SHP77 (cell line): ENCODE data around the gene LKAAEAR1.

Experiments used
- DNase-seq, 2 experiments: peaks; one replicate each; lab custom pipeline; 2025; lab: John Stamatoyannopoulos, UW

The LKAAEAR1 gene

DNA sequence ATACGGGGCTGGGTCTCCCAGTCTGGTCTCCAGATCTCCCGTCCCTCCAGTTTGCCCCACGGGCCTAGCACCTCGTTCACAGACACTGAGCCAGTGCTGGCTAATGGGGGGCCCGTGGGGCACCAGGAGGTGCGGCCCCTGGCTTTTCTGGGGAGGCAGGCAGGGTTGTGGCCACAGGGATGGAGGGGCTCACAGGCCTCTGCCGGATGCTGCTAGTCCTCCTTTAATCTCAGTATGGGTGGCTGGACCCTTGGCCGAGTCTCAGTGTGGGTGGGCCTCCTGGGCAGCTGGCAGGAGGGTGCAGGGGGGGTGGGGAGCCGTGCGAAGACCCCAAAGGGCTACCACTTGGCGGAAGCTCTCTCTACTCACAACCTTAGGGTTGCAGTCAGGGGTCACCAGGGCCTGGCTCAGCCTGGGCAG, 33.2 kb downstream of the LKAAEAR1 start:
- DNase-seq = no peak

DNA sequence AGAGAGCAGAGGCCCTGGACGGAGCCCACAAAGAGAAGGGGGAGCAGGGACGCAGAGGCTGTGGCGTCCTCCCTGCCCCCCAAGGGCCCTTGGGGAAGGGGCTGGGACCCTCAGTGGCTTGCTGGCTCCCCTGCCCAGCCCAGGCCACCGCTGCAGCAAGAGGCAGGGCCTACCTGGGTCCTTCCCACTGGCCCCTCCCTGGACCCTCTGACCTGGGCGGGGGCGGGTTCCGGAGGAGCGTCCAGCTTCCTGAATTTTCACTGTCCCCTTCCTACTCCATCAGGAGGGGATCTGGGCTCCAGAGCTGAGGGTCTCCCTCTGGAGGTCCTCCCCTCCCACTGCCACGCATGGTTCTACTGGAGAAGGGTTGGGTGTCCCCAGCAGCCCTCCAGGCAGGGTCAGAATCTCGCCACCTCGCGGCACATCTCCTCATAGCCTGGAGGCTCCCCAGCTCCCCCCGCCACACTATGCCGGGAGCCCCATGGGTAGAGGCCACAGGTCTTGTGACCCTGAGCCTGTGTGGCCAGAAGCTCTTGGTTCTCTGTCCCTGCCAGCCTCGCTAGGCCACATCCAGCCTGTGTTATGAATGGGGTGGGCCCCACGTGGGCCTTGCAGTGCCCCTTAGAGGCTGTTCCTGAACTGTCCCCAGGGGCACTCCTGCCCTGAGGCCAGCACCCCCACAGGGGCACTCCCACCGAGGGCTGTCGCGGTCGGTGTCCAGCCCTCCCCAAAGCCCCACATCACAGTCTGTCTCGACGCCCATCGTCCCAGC, 33.8 kb downstream of the LKAAEAR1 start:
- no peak for DNase-seq

DNA sequence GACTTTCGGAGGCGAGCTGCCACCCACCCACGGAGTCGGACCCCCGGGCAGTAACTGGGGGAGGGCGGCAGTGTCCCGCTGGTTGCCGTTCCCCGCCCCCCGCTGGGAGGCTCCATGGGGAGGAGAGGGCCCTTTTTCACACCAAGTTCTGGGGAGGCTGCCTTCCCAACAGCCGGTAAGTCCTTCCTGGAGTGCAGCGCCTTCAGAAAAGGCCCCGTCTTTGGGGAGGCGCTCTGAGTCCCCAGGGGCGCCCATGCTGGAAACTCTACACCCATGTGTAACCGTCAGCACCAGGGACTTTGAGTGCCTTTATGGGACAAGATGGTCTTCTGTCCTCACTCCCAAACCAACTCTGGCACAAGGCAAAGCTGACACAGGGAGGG, 34.3 kb downstream of the LKAAEAR1 start:
- no peak for DNase-seq

DNA sequence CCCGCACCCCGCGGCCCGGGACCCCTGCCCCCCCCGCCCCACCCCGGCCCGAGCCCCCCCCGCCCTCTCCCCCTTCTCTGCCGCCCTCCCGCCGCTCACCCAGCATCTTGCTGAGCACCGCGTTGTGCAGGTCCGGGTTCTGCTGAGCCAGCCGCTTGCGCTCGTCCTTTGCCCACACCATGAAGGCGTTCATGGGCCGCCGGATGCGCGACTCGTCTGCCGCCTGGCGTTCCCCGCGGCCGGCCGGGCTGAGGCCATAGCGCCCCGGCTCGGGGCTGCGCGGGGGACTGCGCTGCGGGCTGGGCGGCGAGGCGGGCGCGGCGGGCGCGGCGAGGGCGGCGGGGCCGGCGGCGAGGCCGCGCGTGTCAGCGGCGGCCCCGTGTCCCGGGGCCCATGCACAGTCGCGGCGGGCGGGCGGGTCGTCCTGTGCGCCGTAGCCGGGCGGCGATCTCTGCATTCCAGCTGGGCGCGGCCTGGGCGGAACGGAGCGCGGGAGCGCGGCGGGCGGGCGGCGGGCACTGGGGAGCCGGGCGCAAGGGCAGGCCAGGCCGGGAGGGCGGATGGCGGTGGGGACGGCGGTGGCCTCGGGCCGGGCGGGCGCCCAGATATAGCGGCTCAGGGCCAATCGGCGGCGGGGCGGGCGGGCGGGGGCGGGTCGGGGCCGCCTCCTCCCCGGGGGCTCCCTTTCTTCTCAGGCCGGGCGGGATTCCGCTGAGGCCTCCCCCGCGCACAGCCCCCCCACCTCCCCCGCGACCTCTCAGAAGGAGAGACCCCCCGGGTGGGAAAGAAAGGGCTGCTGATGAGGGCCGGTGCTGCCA, 34.9 kb downstream of the LKAAEAR1 start, which contains the start of gene SOX18:
Gene SOX18 (minus strand): TSS at position 580 of the 818 bp plus-strand sequence. CDS start 123 bp downstream, at position 457.
- no peak for DNase-seq

DNA sequence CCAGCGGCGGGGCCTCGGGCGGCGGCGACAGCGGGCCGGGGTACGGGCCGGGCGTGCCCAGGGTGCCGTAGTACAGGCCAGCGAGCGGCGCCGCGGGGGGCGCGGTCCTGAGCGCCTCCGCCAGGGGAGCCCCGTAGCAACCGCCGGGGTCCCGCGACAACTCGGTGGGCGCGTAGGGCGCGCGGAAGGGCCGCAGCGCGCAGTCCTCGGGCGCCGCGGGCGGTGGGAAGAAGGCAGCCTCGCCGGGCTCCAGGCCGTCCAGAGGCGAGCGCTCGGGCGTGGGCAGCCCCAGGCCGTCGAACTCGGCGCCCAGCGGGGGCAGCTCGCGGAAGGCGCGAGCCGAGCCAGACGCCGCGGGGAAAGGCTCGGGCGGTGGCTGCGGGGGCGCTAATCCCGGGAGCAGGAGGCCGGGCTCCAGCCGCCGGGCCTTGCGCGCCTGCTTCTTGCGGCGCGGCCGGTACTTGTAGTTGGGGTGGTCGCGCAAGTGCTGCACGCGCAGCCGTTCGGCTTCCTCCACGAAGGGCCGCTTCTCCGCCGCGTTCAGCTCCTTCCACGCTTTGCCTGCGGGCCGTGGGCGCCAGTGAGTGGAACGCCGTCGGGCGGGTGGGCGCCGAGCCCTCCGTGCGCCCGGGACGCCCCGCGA, 35.7 kb downstream of the LKAAEAR1 start:
- DNase-seq = no peak

DNA sequence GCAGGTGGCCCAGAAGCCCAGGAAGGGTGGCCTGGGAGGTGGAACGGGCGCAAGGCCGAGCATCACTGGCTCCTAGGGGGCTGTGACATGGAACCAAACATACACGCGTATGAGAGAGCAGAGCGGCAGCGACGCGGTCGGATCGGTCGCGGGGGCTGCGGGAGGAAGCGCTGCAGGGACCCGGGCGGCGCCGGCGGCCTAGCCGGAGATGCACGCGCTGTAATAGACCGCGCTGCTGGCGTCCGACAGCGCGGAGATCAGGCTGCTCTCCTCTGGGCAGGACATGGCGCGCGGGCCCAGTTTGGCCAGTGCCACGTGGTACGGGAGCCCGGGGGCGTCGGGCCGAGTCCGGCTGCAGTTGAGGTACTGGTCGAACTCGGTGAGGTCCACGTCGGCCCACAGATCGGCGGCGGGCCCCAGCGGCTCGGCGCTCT, 36.2 kb downstream of the LKAAEAR1 start:
- no peak for DNase-seq

DNA sequence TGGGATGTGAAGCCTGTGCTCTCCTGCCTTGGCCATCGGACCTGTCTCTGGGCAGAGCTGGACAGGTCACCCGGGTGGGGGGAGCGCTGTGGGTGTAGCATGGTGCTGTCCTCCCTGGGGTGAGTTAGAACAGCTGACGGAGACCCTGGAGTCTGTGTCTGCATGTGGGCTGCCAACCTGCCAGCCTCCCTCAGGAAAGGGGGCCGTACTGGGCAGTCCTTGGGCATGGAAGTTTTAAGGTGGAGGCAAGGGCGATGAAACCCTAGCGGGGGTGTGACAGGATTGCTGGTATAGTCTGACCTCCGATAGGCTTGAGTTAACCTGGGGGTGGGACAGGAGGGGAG, 37.2 kb downstream of the LKAAEAR1 start:
- DNase-seq = no peak

DNA sequence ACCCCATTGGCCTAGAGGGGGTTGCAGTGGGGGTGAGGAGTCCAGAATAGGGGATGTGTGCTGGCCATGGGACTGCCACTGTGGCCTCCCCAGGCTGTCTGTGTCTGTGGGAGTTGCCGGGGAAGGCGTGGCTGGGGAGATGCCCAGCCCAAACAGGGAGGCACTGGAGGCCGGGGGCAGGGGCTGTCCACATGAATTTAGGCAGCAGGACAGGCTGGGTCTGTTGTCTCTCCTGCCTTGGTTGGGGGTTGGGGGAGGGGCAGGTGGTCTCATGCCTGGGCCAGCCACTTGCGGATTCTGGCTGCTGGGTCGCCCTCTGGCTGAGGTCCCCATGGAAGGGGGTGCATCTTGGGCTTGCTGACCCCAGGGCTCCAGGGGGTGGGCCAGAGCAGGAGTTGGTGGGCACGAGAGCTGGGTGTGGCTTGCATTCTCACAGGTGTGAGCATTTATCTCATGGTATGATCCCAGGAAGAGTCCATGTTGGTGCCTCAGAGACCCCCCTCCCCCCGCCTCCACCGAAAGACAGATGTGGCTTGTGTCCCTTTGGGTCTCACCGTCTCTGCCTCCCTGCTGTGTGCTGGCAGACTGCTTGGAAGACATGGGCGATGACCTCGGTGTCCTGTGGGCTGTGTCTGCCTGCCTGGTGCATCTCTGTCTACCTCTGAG, 38.7 kb downstream of the LKAAEAR1 start:
- no peak for DNase-seq

DNA sequence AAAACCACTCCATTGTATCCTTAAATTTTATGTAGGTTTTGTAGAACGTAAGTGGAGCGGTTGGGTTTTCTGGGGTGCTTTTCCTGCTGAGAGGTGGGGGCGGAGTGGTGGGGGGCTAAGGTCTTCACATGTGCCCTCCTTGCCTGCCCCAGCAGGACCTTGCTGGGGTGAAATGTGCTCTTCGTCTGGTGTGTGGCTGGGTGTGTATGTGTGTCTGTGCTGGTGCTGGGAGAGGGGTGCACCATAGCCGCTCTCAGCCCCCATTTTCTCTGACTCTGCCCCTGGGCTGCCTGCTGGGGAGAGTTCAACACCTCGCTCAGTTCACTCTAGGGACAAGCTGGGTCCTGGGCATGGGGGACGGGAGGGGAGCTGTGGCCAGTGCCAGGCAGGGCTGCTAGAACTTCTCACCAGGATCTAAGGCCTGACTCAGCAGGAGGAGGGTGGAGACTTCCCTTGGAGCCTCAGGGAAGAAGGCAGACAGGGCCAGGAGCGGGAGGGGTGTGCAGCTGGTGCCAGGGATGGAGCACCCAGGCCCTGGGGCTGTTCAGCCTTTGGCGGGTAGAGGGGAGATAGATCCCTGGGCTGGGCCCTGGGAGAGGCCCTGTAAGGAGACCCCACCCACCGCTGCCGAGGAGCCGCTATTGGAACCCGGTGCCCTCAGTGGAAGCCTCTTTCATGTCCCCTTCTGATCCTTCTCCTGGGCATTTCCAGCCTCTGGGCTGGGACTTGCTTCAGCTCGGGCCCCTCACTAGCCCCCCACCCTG, 39.5 kb downstream of the LKAAEAR1 start:
- no peak for DNase-seq

DNA sequence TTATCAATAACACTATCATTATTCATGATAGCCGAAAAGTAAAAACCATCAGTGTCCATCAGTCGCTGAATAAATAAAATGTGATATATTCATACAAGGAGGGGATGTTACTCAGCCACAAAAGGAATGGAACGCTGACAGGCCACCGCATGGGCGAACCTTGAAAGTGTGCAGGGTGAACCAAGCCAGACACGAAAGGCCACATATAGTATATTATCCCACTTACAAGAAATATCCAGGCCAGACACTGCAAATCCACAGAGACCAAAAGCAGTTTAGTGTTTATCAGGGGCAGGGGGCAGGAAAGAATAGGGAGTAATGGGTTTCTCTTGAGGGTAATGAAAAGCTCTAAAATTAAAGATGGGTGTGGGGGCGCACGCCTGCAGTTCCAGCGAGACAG, 40.4 kb downstream of the LKAAEAR1 start:
- DNase-seq = no peak

DNA sequence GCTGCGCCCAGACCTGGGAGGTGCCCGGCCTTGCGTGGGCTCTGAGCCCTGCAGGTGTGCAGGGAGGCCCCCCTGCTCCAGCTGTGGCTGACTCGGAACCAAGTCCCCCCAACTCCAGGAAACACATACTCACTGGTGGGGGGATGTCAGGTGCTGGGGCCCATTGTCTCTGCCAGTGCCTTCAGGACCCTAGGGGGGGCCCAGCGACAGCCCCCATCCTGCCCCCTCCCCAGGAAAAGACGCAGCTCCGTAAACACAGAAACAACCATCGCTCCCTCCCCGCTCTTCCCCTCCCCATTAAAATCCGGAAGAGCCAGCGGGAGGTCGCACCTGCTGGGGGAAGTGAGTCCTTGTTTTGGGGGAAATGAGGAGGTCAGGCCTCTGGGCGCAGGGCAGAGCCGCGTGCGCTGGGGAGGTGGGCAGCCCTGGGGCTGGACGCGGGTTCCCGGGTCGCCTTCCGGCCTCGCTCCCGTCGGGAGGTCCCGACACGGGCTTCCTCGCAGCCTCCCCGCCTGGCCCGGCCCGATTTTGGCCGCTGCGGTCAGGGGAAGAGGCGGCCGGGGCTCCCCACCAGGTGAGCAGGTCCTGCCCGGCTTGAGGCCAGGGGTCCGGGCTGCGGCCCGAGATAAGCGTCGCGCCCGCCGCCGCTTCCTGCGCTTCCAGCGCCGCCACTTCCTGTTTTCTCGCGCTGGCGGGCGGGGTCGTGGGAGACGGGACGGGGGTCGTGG, 42.0 kb downstream of the LKAAEAR1 start:
- DNase-seq = no peak

DNA sequence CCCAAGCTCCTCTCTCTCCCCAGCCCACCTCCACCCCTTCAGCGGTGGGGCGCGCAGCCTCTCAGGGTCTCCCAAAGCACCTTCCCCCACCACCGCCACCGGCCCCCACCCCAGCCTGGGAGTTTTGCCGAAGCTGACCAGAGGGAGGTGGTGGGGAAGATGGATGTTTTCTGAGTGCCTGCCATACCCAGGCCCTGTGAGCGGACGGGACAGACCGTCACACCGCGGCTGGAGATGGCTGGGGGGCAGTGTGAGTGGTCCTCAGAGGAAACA, 42.5 kb downstream of the LKAAEAR1 start:
- DNase-seq = no peak

DNA sequence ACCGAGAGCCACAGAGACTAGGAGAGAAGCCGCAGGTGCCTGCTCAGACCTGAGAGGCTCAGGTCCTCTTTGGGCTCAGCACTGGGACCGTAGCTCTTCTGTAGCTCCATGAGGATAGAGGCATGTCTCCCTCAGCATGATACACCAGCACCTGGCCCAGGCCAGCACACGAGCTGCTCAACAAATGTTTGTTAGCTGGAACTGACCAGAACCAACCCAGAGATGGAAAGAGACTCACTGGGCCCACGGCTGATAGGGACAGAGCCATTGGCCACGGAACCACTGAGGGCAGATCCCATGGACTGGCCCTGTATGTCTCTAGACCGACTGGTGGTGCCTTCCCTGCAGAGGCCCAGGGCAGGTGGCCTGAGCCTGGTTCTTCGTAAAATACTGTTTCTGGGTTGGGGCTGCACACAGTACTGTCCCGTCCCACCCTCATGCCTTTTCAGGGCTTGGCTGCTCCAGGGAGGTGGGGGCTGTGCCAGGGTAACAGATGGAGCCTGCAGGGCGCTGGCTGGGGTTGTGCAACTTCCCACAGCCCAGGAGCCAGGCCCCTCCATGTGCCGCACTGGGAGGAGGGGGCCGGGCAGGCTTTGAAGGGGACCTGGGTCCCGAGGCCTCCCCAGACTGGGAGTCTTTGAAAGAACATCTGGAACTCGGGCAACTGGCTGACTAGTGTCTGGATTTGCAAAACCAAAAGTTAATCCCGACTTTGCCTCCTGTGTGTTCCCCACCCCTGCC, 43.0 kb downstream of the LKAAEAR1 start:
- no peak for DNase-seq

DNA sequence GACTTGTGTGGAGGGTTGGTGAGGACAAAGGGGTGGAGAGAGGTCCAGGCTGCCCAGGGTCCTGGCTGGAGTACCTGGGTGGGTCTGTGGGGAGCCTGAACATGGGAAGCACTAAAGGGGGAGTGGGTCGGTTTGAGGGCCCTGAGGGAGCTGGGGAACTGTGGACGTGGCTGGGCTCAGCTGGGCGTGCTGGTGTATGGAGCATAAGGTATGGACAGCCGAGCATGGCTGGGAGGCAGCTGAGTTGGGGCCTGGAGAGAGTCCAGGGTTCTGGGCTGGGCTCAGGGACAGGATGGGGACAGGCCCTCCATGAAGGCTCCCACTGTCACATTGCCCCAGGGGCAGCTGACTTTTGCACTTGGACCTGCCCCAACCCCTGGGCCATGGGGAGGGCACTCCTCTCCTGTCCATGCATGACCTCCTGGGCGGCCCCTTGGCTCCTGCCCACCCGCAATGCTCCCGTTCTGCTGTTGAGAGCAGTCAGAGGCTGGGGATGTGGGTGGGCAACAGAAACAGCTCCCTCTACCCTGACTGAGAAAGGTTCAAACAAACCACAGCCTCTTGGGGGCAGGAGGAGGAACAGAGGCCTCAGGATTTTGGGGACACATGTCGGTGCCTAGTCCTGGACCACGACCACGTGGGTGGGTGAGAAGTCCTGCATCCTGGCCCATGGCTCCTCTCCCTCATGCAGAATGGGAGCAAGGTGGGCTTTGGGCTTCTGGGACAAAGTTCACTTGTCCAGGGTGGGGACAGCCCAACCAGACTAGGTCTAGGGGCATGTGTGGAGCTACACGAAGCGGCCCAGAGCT, 43.8 kb downstream of the LKAAEAR1 start:
- DNase-seq = no peak

DNA sequence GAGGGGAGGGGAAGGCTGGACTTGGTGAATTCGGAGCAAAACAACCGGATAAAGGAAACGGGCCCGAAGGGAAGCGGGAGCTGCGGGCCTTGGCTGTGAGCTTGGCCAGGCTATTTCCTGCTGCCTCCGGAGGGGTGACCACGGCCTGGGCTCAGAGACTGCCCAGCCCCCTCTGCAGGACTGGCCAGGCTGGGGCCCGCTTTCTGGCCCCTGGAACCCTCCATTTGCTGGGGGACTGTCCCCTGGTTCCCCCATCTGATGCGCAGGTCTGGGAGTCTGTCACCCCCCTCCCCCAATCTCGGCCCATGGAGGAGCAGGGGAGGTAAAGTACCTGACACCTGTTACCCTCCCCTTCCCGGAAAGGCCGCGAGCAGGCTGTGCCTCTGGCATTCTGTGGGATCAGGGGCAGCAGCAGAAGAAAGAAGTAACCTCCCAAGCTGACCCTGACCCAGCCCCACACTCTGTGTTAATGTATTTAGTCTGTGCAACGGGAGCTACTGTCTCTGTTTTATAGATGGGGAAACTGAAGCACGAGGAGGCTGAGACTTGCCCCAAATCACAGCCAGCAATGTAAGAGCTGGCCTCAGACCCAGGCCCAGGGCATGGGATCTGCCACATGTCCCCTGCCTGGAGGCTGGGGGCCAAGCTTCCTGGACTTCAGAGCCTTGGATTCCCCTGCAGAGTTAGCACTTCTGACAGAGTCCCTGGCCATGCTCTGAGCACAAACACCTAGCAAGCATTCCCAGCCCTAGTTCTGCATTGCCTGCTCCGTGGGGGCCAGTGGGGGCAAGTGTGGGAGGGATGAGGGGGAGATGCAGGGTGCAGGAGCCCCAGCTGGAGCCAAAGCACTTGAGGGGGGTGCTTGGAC, 44.7 kb downstream of the LKAAEAR1 start:
- no peak for DNase-seq

DNA sequence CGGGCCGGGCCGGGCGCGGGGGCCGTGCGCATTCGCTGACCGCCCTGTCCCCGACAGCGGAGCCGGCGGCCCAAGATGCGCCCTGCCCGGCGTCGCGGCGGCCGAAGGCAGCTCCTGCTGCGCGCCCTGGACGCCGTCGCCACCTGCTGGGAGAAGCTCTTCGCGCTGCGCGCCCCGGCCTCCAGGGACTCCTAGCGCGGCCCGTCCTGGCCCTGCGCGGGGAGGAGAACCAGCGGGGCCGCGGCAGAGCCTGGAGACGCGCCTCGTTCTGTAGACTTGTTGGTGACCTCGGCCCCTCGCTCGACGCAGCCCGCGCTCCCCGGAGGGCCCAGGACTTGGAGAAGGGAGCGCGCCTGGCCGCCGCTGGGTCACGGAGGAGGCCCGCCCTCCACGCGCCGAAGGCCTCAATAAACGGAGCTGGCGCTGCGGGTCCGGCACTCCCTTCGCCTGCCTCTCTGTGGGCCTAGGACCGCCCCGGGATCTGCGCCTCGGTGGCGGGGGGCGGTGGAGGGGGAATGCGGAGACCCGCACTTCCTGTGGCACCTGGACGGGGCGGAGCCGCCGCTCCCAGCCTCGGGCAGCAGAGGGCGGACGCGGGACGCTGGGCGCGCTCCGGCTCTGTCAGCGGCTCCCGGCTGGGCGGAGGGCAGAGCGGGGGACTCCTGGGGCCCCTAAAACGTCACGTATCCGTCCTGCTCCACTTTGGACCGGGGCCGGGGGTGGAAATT, 45.5 kb downstream of the LKAAEAR1 start:
- DNase-seq = peak; percentile 79 to 87

DNA sequence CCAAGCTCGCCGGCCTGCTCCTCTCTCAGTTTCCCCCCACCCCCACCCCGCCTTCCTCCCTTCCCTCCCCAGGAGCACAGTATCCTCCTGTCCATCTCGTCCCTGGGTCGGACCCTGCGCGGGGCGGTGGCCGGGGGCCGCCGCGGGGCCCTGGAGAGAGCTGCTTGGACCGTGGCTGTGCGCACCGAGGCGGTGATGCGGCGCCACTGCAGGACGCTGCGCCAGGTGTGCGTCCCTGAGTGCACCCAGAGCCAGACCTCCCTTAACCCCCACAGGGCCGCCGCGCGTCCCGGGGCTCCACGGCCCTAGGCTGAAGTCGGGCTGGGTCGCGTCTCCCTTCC, 46.0 kb downstream of the LKAAEAR1 start:
- peak in 1 of 2 experiments; percentile 64 for DNase-seq
